Adipocyte (in vitro differentiated cells): Measurements from ENCODE around the gene BAZ2B.

Experiments
- DNase-seq: peaks from one replicate; pipeline ENCODE4 v3.0.0-alpha.2; 2015; ENCODE audit warnings: low read depth
- H3K27me3 ChIP-seq: replicated peaks from 2 replicates; pipeline ENCODE4 v1.7.0; 2013; ENCODE audit warnings: mild to moderate bottlenecking, low read length, moderate library complexity; ENCODE audit not compliant: control insufficient read depth, insufficient read depth
- H3K36me3 ChIP-seq: 2 replicates; pipeline ENCODE4 v1.7.0; 2013; ENCODE audit warnings: low read length, mild to moderate bottlenecking, moderate library complexity; ENCODE audit not compliant: control insufficient read depth, insufficient read depth, severe bottlenecking
- H3K4me1 ChIP-seq: 2 replicates; pipeline ENCODE4 v1.7.0; 2013; ENCODE audit warnings: mild to moderate bottlenecking, low read length, moderate library complexity; ENCODE audit not compliant: control insufficient read depth, insufficient read depth
- H3K4me3 ChIP-seq: 2 replicates; pipeline ENCODE4 v1.7.0; 2013; ENCODE audit warnings: mild to moderate bottlenecking, low read length, moderate library complexity
- H3K9ac ChIP-seq: 2 replicates; pipeline ENCODE4 v1.7.0; 2013; ENCODE audit warnings: mild to moderate bottlenecking, low read length, moderate library complexity
- H3K9me3 ChIP-seq: 2 replicates; pipeline ENCODE4 v1.7.0; 2013; ENCODE audit warnings: mild to moderate bottlenecking, low read length, moderate library complexity; ENCODE audit not compliant: control insufficient read depth

BAZ2B gene

GRCh38 chr2:159615367-159616285, 722 bp downstream of the BAZ2B start:
- H3K27me3 ChIP-seq: no peaks in the 10 kb centered on the region
- peak; percentile 95 for DNase-seq
- H3K9ac ChIP-seq: peak overlapping the region; percentile 96
- H3K4me3 ChIP-seq: peak overlapping the region; percentile 93
- H3K9me3 ChIP-seq: no peaks in the 10 kb centered on the region
- H3K36me3 ChIP-seq: no peaks in the 10 kb centered on the region
- peaks cover 38% of the 10 kb centered on the region for H3K4me1 ChIP-seq

DNA sequence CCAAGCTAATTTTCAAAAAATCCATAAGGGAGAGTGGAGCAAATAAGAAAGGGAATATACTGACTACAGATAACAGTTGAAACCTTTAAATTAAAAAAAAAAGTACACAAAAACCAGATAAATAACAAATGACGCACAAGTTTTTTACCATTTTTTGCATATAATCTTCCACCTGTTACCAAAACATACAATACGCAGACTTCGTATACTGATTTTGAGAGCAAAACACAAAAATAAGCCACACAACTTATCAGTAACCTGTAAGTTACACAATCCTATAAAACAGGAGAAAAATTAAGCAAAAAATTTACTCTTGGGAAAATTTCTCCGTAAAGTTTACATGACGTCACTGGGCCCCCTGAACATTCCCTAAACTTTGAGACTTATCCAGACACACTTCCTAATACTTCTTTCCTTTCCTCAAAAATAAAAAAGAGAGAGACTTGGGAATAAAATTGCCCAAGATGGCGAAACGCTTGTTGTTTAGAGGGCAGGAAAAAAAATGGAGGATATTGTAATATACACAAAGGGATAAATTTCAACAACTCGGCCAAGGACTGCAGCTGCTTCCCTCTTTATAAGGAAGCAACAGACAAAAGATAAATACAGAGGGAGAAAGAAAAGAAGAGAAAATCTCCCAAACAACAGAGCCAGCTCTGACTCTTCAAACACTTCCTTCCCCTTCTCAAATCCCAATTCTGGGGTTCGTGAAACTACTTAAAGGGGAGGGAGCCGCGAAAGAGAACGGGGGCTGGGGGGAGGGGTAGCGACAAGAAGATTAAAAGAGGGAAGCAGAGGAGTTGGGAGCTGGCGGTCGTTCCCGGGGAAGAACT, 1.6 kb downstream of the BAZ2B start:
- Histone ChIP-seq H3K9me3 (no peaks in the 10 kb centered on the region), H3K27me3 (no peaks in the 10 kb centered on the region), H3K4me1 (peaks cover 38% of the 10 kb centered on the region), H3K4me3 (peak overlapping the region; percentile 93), H3K9ac (peak overlapping the region; percentile 96), H3K36me3 (no peaks in the 10 kb centered on the region)
- peak; percentile 78 for DNase-seq

DNA sequence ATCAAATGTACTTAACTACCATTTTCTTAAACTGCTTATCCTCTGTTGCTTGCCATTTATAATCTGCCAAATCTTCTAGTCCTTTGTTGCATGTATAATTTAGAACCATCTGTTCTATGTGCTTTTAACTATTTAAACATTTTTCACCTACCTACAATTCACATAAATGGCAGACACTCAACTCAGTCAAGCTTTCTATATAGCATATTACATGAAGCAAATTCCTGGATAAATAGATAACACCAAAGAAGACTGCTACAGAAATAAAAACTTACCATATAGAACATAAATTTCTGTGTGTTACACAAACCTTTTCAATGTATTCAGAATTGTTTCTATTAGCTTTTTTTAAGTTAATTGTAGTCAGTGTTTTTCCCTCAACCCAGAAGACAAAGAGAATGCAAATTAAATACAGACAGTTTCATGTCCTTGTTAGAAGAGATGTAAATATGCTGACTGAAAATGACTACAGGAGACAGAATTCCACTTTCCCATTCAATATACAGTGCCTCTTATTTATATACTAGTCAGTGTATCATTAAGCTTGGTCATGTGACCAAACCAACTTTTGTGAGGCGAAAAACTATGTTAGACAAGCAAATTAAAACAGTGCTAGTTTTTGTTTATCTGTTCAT, 2.6 kb downstream of the BAZ2B start:
- H3K9me3 ChIP-seq: no peaks in the 10 kb centered on the region
- H3K4me1 ChIP-seq: peaks cover 38% of the 10 kb centered on the region
- H3K27me3 ChIP-seq: no peaks in the 10 kb centered on the region
- H3K9ac ChIP-seq: peak overlapping the region; percentile 96
- H3K4me3 ChIP-seq: peak overlapping the region; percentile 93
- H3K36me3 ChIP-seq: no peaks in the 10 kb centered on the region
- DNase-seq: peak; percentile 57

GRCh38 chr2:159613091-159613490, 3.3 kb downstream of the BAZ2B start:
- H3K9ac ChIP-seq: peak overlapping the region; percentile 96
- peaks cover 33% of the 10 kb centered on the region for H3K4me1 ChIP-seq
- H3K27me3 ChIP-seq: no peaks in the 10 kb centered on the region
- H3K9me3 ChIP-seq: no peaks in the 10 kb centered on the region
- H3K4me3 ChIP-seq: peak overlapping the region; percentile 93
- no peak for DNase-seq
- H3K36me3 ChIP-seq: no peaks in the 10 kb centered on the region

- H3K4me1 ChIP-seq: peaks cover 26% of the 10 kb centered on the region
- DNase-seq: peak; percentile 45
- peak overlapping the region; percentile 93 for H3K4me3 ChIP-seq
- H3K9ac ChIP-seq: no peak overlapping the region
- no peaks in the 10 kb centered on the region for H3K9me3 ChIP-seq
- H3K36me3 ChIP-seq: no peaks in the 10 kb centered on the region
- no peaks in the 10 kb centered on the region for H3K27me3 ChIP-seq
Observed at GRCh38 chr2:159612255-159612901, 4.0 kb downstream of the BAZ2B start.

DNA sequence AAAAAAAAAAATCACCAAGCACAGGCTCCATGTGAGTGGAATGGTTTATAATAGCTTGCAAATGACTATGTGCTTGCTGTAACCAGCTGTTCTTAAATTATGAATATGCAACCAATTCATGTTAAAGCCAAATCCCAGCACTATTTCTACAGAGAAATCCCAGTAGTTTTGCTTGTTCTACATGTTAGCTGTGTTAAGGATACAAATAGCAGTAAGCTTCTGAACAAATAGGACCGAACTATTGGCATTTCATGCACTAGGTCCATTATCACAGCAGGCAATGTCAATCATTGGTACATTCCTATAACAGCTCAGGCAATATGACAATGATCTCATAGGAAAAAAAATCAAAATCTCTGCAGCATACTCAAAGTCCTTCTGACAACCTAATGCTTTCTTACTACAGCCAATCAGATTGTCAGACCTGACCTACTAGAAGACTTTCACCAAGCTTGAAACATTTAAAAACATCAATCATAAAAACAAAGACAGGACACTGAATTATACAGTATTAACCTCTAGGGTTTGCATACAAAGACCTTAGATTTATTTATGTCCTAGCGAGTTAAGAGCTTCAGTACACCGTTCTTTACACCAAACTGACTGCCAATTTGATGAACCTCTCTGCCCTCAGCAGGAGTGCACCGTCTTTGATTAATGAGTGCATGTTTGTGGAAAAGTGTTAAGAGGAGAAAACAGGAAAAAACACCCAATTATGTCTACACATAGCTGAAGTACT, 6.4 kb downstream of the BAZ2B start:
- Histone ChIP-seq H3K27me3 (no peaks in the 10 kb centered on the region), H3K36me3 (no peaks in the 10 kb centered on the region), H3K4me3 (no peak overlapping the region), H3K9ac (no peak overlapping the region), H3K4me1 (peaks cover 30% of the 10 kb centered on the region), H3K9me3 (no peaks in the 10 kb centered on the region)
- no peak for DNase-seq

- DNase-seq: no peak
- Histone ChIP-seq H3K9ac (no peak overlapping the region), H3K9me3 (no peaks in the 10 kb centered on the region), H3K4me3 (no peak overlapping the region), H3K27me3 (no peaks in the 10 kb centered on the region), H3K4me1 (peaks cover 27% of the 10 kb centered on the region), H3K36me3 (no peaks in the 10 kb centered on the region)
Observed at GRCh38 chr2:159608723-159609308, 7.5 kb downstream of the BAZ2B start.

- Histone ChIP-seq H3K27me3 (no peaks in the 10 kb centered on the region), H3K9ac (no peak overlapping the region), H3K9me3 (no peaks in the 10 kb centered on the region)
Observed at GRCh38 chr2:159608108-159608507, 8.2 kb downstream of the BAZ2B start.

GRCh38 chr2:159606287-159606686, 10.1 kb downstream of the BAZ2B start:
- no peak for DNase-seq
- H3K36me3 ChIP-seq: no peaks in the 10 kb centered on the region
- H3K4me3 ChIP-seq: no peak overlapping the region
- H3K27me3 ChIP-seq: no peaks in the 10 kb centered on the region
- no peak overlapping the region for H3K9ac ChIP-seq
- peaks cover 12% of the 10 kb centered on the region for H3K4me1 ChIP-seq
- H3K9me3 ChIP-seq: no peaks in the 10 kb centered on the region

More at GRCh38 chr2:159608108-159608507, 8.2 kb downstream of the BAZ2B start:
- no peak for DNase-seq
- Histone ChIP-seq H3K36me3 (no peaks in the 10 kb centered on the region), H3K4me3 (no peak overlapping the region), H3K4me1 (peaks cover 20% of the 10 kb centered on the region)
